ENCODE measurements around the gene MYOT. TPM values are rescaled to one million over a fixed set of nuclear protein-coding genes. Genes with fewer than 3 reads are reported as not detected.
"Not testable (repeated sequence)": the region's sequence is repeated elsewhere in the genome, so short reads cannot be mapped to it uniquely, and the experiment has no call there.

MYOT gene
- total RNA-seq, 8 experiments from 2014 or later, result 0.11 to 0.73 (median 0.22) TPM; not detected in 1

GRCh38 chr5:137862251-137862650 is 5.4 kb upstream of the MYOT start:
- Histone ChIP-seq H3K4me3 (no peak overlapping the region), H3K27ac (no peak overlapping the region), H3K4me1 (replicated peaks in 1 of 2) (no peaks in the 10 kb centered on the region)
- in situ Hi-C loops (cut with MboI; ENCODE audit: low pct_unique_long_range_greater_than_20kb in 2 of 9, low sequenced_read_pairs in 9 of 9, unreplicated experiment in 9 of 9), result no loop called here
- no peak for ATAC-seq (replicated peaks in 6 of 8)
- 53 to 100% (median 90%) methylated on average over 1 to 3 of the region's 3 CpGs; no CpG with 5 or more reads in 2 of the 10 experiments for WGBS, 10 experiments

DNA sequence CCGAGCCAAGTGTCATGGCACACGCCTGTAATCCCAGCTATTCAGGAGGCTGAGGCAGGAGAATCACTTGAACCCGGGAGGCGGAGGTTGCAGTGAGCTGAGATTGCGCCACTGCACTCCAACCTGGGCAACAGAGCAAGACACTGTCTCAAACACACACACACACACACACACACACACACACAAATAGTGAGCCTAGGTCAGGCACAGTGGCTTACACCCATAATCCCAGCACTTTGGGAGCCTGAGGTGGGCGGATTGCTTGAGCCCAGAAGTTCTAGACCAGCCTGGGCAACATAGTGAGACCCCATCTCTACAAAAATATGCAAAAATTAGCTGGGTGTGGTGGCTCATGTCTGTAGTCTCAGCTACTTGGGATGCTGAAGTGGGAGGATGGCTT is 4.0 kb upstream of the MYOT start:
- ATAC-seq (replicated peaks in 6 of 8); in situ Hi-C loops (cut with MboI; ENCODE audit: low pct_unique_long_range_greater_than_20kb in 2 of 9, low sequenced_read_pairs in 9 of 9, unreplicated experiment in 9 of 9); H3K4me3 ChIP-seq; H3K4me1 ChIP-seq (replicated peaks in 1 of 2); H3K27ac ChIP-seq: not testable (repeated sequence)
- WGBS, 10 experiments, result 30 to 100% (median 83%) methylated on average over 1 to 2 of the region's 6 CpGs; no CpG with 5 or more reads in 7 of the 10 experiments

GRCh38 chr5:137866541-137867388 is 895 bp upstream of the MYOT start:
- in situ Hi-C loops (cut with MboI; ENCODE audit: low pct_unique_long_range_greater_than_20kb in 2 of 9, low sequenced_read_pairs in 9 of 9, unreplicated experiment in 9 of 9), result no loop called here
- Histone ChIP-seq H3K27ac (no peak overlapping the region), H3K4me1 (replicated peaks in 1 of 2) (no peaks in the 10 kb centered on the region), H3K4me3 (no peak overlapping the region)
- ATAC-seq (replicated peaks in 6 of 8), result no peak
- 0 to 96% (median 76%) methylated on average over 1 to 4 of the region's 4 CpGs for WGBS, 10 experiments

DNA sequence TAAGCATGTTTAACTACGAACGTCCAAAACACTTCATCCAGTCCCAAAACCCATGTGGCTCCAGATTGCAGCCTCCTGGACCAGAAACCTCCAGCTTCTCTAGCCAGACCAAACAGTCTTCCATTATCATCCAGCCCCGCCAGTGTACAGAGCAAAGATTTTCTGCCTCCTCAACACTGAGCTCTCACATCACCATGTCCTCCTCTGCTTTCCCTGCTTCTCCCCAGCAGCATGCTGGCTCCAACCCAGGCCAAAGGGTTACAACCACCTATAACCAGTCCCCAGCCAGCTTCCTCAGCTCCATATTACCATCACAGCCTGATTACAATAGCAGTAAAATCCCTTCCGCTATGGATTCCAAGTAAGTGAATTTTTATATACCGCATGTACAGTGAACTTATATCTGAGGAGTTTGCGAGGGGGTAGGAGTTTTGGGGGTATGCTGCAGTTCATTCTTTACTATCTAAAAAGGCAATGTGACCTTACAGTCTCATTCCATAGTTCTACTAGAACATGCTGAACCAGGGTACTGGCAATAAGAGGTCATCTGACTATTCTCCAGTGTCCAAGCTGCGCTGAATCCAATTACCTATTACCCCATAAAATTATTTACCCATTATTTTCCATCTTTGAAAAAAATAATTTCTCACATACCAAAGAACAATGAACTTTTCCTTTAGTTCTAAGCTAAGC is 3.1 kb downstream of the MYOT start:
- H3K27ac ChIP-seq, result no peak overlapping the region
- H3K4me3 ChIP-seq, result no peak overlapping the region
- no peak for ATAC-seq (replicated peaks in 6 of 8)
- 63 to 100% (median 85%) methylated on average over 1 to 7 of the region's 7 CpGs; no CpG with 5 or more reads in 2 of the 10 experiments for WGBS, 10 experiments
- H3K4me1 ChIP-seq (replicated peaks in 1 of 2), result no peaks in the 10 kb centered on the region
- in situ Hi-C loops (cut with MboI; ENCODE audit: low pct_unique_long_range_greater_than_20kb in 2 of 9, low sequenced_read_pairs in 9 of 9, unreplicated experiment in 9 of 9), result no loop called here

- no peaks in the 10 kb centered on the region for H3K4me1 ChIP-seq (replicated peaks in 1 of 2)
- ATAC-seq (replicated peaks in 6 of 8), result no peak
- in situ Hi-C loops (cut with MboI; ENCODE audit: low pct_unique_long_range_greater_than_20kb in 2 of 9, low sequenced_read_pairs in 9 of 9, unreplicated experiment in 9 of 9), result no loop called here
- 33 to 96% (median 74%) methylated on average over 1 to 3 of the region's 3 CpGs; no CpG with 5 or more reads in 2 of the 10 experiments for WGBS, 10 experiments
- no peak overlapping the region for H3K27ac ChIP-seq
- H3K4me3 ChIP-seq, result no peak overlapping the region
Observed at GRCh38 chr5:137871571-137871970, 3.9 kb downstream of the MYOT start.

DNA sequence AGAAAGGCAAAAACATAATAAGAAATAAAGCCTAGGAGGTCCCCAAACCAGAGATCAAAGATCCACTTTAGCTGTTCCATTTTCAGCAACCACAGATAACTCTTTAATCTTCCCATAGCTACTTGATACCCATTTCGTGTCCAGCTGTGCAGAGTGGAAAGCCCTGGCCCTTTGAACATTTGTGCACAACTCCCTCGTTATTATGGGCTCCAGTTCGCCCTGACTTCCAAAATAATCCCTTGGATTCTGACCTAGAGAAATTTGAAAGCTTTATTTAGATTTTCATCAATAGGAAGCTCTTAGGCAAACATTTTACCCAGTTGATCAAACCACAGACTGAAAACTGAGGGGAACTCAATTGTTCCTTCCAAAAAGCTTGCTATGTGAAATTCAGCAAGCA is 4.8 kb downstream of the MYOT start:
- H3K4me1 ChIP-seq (replicated peaks in 1 of 2), result no peaks in the 10 kb centered on the region
- WGBS, 10 experiments, result 13 to 100% (median 73%) methylated on average over 2 to 3 of the region's 3 CpGs
- no peak overlapping the region for H3K4me3 ChIP-seq
- in situ Hi-C loops (cut with MboI; ENCODE audit: low pct_unique_long_range_greater_than_20kb in 2 of 9, low sequenced_read_pairs in 9 of 9, unreplicated experiment in 9 of 9), result no loop called here
- no peak overlapping the region for H3K27ac ChIP-seq
- no peak for ATAC-seq (replicated peaks in 6 of 8)

DNA sequence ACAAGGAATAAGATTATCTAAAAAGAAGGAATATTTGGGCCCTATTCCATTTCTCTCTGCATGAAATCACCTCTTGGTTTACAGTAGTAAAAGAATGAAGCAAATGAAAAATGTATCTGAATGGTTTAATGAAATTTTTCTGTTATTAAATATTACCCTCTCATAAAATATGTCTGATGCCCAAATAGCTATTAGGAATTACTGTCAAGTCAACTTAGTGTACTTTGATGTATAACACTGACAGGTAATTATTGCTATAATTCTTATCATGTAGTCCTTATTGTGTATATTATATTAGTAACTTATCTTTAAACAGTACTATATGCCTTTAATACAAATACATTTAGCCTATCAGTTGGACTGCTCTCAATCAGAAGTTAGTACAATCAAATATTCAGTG is 8.4 kb downstream of the MYOT start:
- no peak overlapping the region for H3K4me3 ChIP-seq
- no peaks in the 10 kb centered on the region for H3K4me1 ChIP-seq (replicated peaks in 1 of 2)
- in situ Hi-C loops (cut with MboI; ENCODE audit: low pct_unique_long_range_greater_than_20kb in 2 of 9, low sequenced_read_pairs in 9 of 9, unreplicated experiment in 9 of 9), result no loop called here
- no peak for ATAC-seq (replicated peaks in 6 of 8)
- no peak overlapping the region for H3K27ac ChIP-seq

DNA sequence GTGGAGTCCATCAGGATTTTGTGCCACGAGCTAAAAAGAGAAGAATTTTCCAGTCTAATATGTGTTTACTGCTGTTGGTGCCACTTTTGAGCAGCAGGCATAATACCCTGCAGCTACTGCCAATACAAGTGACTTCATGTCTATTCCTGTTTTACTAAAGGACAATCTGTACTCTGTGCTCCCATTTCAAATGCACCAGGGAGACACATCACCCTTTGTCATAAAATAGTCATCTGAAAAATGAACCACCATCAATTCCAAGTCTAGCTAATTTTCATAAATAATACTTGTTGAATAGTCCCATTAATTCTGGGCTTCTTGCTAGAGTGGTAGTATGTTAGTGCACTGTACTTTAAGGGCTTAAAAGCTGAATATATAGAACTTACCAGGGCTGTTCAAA is 12.7 kb downstream of the MYOT start:
- no peak for ATAC-seq (replicated peaks in 6 of 8)
- Histone ChIP-seq H3K4me1 (replicated peaks in 1 of 2) (no peaks in the 10 kb centered on the region), H3K27ac (no peak overlapping the region), H3K4me3 (no peak overlapping the region)
- WGBS, 10 experiments, result 0 to 100% (median 42%) methylated on average over 1 of the region's 1 CpG; no CpG with 5 or more reads in 4 of the 10 experiments
- in situ Hi-C loops (cut with MboI; ENCODE audit: low pct_unique_long_range_greater_than_20kb in 2 of 9, low sequenced_read_pairs in 9 of 9, unreplicated experiment in 9 of 9), result no loop called here

DNA sequence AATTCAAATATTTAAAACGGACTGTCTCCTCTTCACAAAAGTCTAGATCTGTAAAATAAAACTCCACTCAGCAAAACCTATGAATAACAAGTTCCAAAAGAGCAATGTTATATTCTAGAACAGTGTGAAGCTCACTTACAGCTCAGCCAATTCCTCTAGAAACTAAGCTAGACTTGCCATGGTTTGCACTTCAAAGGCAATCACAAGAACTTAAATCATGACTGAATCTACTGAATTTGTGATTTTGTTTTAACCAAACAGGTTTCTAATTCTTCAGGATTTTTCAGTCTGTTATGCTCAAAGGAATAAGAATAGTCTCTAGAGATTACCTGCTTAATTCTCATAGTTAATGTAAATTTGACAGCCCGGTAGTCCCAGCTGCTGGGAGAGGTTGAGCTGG is 20.2 kb downstream of the MYOT start:
- peaks cover 6 to 15% of the 10 kb centered on the region in 2 donors for H3K4me1 ChIP-seq (replicated peaks in 1 of 2)
- WGBS, 10 experiments, result 14 to 88% (median 50%) methylated on average over 1 to 2 of the region's 2 CpGs; no CpG with 5 or more reads in 1 of the 10 experiments
- H3K27ac ChIP-seq, result no peak overlapping the region
- in situ Hi-C loops (cut with MboI; ENCODE audit: low pct_unique_long_range_greater_than_20kb in 2 of 9, low sequenced_read_pairs in 9 of 9, unreplicated experiment in 9 of 9), result no loop called here
- ATAC-seq (replicated peaks in 6 of 8), result no peak
- no peak overlapping the region for H3K4me3 ChIP-seq

GRCh38 chr5:137888466-137888862 is 20.8 kb downstream of the MYOT start:
- no peak overlapping the region for H3K27ac ChIP-seq
- 20 to 81% (median 43%) methylated on average over 1 to 7 of the region's 7 CpGs for WGBS, 10 experiments
- no peak for ATAC-seq (replicated peaks in 6 of 8)
- in situ Hi-C loops (cut with MboI; ENCODE audit: low pct_unique_long_range_greater_than_20kb in 2 of 9, low sequenced_read_pairs in 9 of 9, unreplicated experiment in 9 of 9), result no loop called here
- H3K4me3 ChIP-seq, result peak overlapping the region in 4 of 5 donors; percentile 26 to 33 (median 28)
- H3K4me1 ChIP-seq (replicated peaks in 1 of 2), result peaks cover 6 to 15% of the 10 kb centered on the region in 2 donors

- H3K4me1 ChIP-seq (replicated peaks in 1 of 2), result peaks cover 6 to 15% of the 10 kb centered on the region in 2 donors
- peak within 1 kb of the TSS; percentile 18 to 33 (median 28) for H3K4me3 ChIP-seq
- ATAC-seq (replicated peaks in 6 of 8), result peak; percentile 89 to 99 (median 99)
- peak within 1 kb of the TSS; percentile 54 to 63 for H3K27ac ChIP-seq
- in situ Hi-C loops (cut with MboI; ENCODE audit: low pct_unique_long_range_greater_than_20kb in 2 of 9, low sequenced_read_pairs in 9 of 9, unreplicated experiment in 9 of 9), result no loop called here
- WGBS, 10 experiments, result 8 to 69% (median 38%) methylated on average over 1 to 12 of the region's 59 CpGs; no CpG with 5 or more reads in 1 of the 10 experiments
Observed at GRCh38 chr5:137888863-137889759, 21.5 kb downstream of the MYOT start, which contains the start of gene PKD2L2. TSS of gene PKD2L2 (plus strand) at chr5:137889457. CDS start at chr5:137889492, 35 bp downstream.

GRCh38 chr5:137890845-137891244 is 23.2 kb downstream of the MYOT start:
- ATAC-seq (replicated peaks in 6 of 8), result no peak
- in situ Hi-C loops (cut with MboI; ENCODE audit: low pct_unique_long_range_greater_than_20kb in 2 of 9, low sequenced_read_pairs in 9 of 9, unreplicated experiment in 9 of 9), result no loop called here
- 80 to 100% (median 86%) methylated on average over 1 of the region's 1 CpG; no CpG with 5 or more reads in 7 of the 10 experiments for WGBS, 10 experiments
- H3K4me3 ChIP-seq, result no peak overlapping the region
- peaks cover 6 to 15% of the 10 kb centered on the region in 2 donors for H3K4me1 ChIP-seq (replicated peaks in 1 of 2)
- H3K27ac ChIP-seq, result no peak overlapping the region

All from motor neuron (in vitro differentiated cells).